Small intestine (tissue), 7 donors: ENCODE results near the gene RBP5. TPM values are rescaled to one million over a fixed set of nuclear protein-coding genes. Genes with fewer than 3 reads are reported as not detected.

Source experiments
- DNase-seq, 2 donors: peaks; one replicate each; pipeline versions ENCODE4 v3.0.0 to v3.0.0-alpha.2; 2013
- FAIRE-seq: peaks from 2 replicates; lab custom pipeline; 2012; peaks lifted over from hg19 to GRCh38; lab: Jason Lieb, UNC
- H3K27ac ChIP-seq, 3 donors: one replicate each; pipeline ENCODE4 v1.5.1; 2013; ENCODE audit warnings: low read length in 2 of 3, mild to moderate bottlenecking in 2 of 3, control low read depth in 1 of 3, inconsistent platforms in 1 of 3, low read depth in 1 of 3, moderate library complexity in 1 of 3
- H3K27me3 ChIP-seq, 3 donors: one replicate each; pipeline ENCODE4 v1.6.1; 2013; ENCODE audit warnings: low read length in 3 of 3, inconsistent platforms in 1 of 3; ENCODE audit not compliant: control insufficient read depth in 3 of 3, insufficient read depth in 3 of 3
- H3K36me3 ChIP-seq, 3 donors: one replicate each; pipeline ENCODE4 v1.6.1; 2013; ENCODE audit warnings: low read length in 3 of 3, inconsistent platforms in 1 of 3, low read depth in 1 of 3, mild to moderate bottlenecking in 1 of 3, moderate library complexity in 1 of 3; ENCODE audit not compliant: control insufficient read depth in 3 of 3, insufficient read depth in 2 of 3
- H3K4me1 ChIP-seq, 3 donors: one replicate each; pipeline ENCODE4 v1.6.1; 2013; ENCODE audit warnings: low read length in 2 of 3, inconsistent platforms in 1 of 3, low read depth in 1 of 3, mild to moderate bottlenecking in 1 of 3, moderate library complexity in 1 of 3; ENCODE audit not compliant: control insufficient read depth in 3 of 3, insufficient read depth in 2 of 3
- H3K4me3 ChIP-seq, 3 donors: one replicate each; pipeline ENCODE4 v1.5.1; 2013; ENCODE audit warnings: low read length in 3 of 3, control low read depth in 1 of 3, inconsistent platforms in 1 of 3, low read depth in 1 of 3, mild to moderate bottlenecking in 1 of 3, moderate library complexity in 1 of 3
- H3K9me3 ChIP-seq, 2 donors: one replicate each; pipeline ENCODE4 v1.6.1; 2013; ENCODE audit warnings: low read depth in 1 of 2, low read length in 1 of 2; ENCODE audit not compliant: control insufficient read depth in 2 of 2, insufficient read depth in 1 of 2
- WGBS, 3 donors: extraction: QIAGEN DNeasy Blood & Tissue Kit; methylation state at CpG; one replicate each; pipeline ENCODE4 v1.1.7; 2013; 5-methylcytosine and 5-hydroxymethylcytosine counted together
- polyA plus RNA-seq, 4 donors: library from polyadenylated mRNA; stranded (reverse) in 3 of 4; unstranded in 1 of 4; fragments of 200-250 nt in 3 of 4; fragments of 120-200 nt in 1 of 4; gene quantifications; one replicate each; pipeline versions ENCODE4 v1.2.1 to v1.2.3, GENCODE V29; 2013
- donor health status: healthy with polysubstance abuse.
- donor health status: control.
- donor health status: control.
- donor health status: Bipolar disorder and iron deficiency.
- donor health status: healthy.

RBP5 gene
- polyA plus RNA-seq, 4 donors: 0.67 to 19.0 (median 7.8) TPM

DNA sequence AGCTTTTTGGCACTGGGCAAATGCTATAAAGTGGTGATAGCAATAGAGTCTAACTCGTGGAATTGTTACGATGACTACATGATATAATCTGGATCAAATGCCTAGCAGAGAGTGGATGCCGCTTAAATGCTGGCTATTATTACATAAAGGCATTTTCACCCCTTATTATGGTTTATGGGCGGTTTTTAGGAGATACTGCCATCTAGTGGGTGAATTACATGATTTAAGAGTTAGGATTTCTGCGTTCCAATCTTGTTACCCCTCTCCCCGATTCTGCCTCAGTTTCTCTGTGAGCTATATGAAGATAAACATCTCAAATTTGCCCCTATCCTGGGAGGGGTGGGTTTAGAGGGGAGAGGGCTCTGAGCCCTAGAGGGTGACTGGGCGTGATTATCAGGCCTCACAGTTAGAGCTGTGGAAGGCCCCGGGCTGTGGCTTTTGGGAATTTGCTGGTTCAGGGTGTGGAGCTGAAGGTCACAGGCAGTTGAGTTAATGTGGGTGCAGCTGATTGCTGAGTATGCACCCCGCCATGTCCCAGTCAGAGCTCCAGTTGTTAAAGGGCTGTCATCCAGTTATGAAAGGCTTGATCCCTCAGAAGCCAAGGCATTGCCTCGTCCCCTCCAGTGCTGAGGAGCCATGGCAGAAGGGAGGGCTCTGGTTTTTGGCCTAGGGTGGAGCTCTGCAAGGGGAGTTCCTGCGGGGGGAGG is 15.9 kb upstream of the RBP5 start:
- Histone ChIP-seq H3K9me3 (no peaks in the 10 kb centered on the region), H3K4me1 (no peaks in the 10 kb centered on the region), H3K27me3 (no peaks in the 10 kb centered on the region), H3K27ac (no peak overlapping the region), H3K36me3 (peaks cover 0 to 67% (median 0%) of the 10 kb centered on the region in 3 donors), H3K4me3 (no peak overlapping the region)
- no peak for FAIRE-seq
- WGBS, 3 donors: 43 to 48% (median 45%) methylated on average over 11 of the region's 11 CpGs
- peak; percentile 32 to 44 for DNase-seq

DNA sequence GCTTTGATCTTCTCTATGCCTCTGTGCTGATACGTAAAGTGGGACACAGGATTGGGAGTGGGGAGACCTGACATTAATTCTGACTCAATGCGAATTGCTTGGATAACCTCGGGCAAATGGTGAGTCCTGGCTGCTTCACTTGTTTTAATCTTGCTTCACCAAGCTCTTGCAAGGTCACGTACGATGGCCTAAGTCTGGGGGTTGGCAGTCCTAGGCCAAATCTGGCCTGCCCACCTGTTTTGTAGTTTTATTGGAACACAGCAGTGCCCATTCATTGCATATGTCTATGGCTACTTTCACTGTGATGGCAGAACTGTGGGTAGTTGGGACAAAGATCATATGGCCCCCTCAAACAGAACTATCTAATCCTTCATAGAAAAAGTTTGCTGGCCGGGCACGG is 14.9 kb upstream of the RBP5 start:
- Histone ChIP-seq H3K4me1 (no peaks in the 10 kb centered on the region), H3K27ac (no peak overlapping the region), H3K27me3 (no peaks in the 10 kb centered on the region), H3K9me3 (no peaks in the 10 kb centered on the region), H3K36me3 (peaks cover 0 to 60% (median 0%) of the 10 kb centered on the region in 3 donors), H3K4me3 (no peak overlapping the region)
- DNase-seq (no peak), FAIRE-seq (no peak)
- 89 to 94% (median 91%) methylated on average over 7 of the region's 7 CpGs for WGBS, 3 donors

DNA sequence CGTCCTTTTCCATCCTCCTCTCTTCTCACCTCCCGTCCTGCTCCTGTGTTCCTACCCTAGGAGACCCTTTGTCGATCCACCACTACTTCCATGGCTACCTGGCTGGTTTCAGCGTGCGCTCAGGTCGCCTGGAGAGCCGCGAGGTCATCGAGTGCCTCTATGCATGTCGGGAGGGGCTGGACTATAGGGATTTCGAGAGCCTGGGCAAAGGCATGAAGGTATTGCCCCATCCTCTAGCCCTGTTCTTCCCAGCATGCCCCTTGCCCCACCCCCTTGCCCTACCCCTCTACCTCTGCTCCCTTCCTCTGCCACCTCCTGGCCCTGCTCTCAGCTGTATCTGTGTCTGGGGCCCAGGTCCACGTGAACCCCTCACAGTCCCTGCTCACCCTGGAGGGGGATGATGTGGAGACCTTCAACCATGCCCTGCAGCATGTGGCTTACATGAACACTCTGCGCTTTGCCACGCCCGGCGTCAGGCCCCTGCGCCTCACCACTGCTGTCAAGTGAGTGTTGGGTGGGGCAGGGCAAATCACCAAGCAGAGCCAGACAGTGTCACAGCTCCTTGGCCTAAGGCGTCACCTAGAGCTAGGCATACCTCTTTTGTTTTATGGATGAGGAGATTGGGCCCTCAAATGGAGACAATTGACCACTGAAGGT is 14.2 kb upstream of the RBP5 start:
- WGBS, 3 donors: 94% methylated on average over 18 of the region's 18 CpGs
- Histone ChIP-seq H3K27me3 (no peaks in the 10 kb centered on the region), H3K9me3 (no peaks in the 10 kb centered on the region), H3K27ac (no peak overlapping the region), H3K4me1 (no peaks in the 10 kb centered on the region), H3K4me3 (no peak overlapping the region), H3K36me3 (peaks cover 0 to 58% (median 0%) of the 10 kb centered on the region in 3 donors)
- no peak for DNase-seq
- FAIRE-seq: no peak

DNA sequence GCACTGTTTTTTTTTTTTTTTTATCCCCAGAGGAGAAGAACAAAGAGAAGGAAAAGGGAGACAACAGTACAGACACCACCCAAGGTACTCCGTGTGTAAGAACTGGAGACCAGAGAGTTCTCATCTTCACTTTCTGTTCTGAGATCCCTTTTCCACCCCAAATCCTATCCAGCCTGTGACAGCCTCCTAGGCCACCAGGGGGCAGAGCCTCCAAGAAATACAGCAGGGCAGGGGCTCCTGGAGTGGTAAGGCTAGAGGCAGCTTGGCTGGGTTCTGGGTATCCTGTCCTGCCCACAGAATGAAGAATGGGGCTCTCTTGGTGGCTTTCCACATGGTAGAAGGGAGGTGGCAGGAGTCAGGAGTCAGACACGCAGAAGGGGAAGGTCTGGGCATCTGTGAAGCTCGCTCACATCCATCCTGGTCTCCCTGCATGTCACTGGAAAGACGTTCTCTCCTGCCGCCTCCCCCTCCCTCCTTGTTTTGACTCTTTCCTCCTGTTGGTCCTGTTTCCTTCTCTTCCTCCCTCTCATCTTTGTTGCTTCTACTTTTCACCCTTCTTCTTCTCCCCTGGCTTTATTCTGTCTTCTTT is 13.5 kb upstream of the RBP5 start:
- no peak overlapping the region for H3K4me3 ChIP-seq
- peak; percentile 51 to 59 for DNase-seq
- no peak for FAIRE-seq
- H3K27ac ChIP-seq: no peak overlapping the region
- no peaks in the 10 kb centered on the region for H3K4me1 ChIP-seq
- 72 to 78% (median 74%) methylated on average over 5 of the region's 5 CpGs for WGBS, 3 donors
- H3K36me3 ChIP-seq: peaks cover 0 to 62% (median 0%) of the 10 kb centered on the region in 3 donors
- H3K27me3 ChIP-seq: no peaks in the 10 kb centered on the region
- H3K9me3 ChIP-seq: no peaks in the 10 kb centered on the region

DNA sequence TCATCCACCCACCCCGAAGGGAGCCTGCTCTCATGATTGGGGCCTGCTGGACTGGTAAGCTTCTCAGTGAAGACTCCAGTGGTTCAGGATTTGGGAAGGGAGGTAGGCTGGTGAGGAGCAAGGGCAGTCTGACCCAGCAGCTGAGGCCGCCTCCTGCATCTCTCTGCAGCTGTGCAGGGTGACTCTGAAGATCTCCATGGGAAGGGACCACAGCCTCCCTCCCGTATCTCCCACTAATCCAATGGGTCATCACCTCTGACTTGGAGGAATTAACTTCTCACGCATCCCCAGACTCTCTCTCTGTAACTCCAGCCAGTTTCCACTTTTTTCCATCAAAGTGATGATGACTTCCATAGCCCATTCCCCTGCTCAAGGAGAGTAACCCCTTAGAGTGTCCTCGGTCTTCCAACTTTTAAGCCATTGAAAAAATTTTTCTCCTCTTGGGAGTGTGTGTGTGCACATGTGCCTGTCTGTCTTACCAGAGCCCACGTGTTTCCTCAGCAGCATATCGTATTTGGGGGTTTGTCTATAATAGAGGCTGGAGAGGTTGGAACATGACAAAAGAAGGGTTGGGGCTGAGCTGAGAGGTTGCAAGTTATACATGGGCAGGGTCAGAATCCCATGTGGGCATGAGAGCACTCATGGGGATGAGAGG is 12.8 kb upstream of the RBP5 start:
- Histone ChIP-seq H3K36me3 (peaks cover 0 to 63% (median 0%) of the 10 kb centered on the region in 3 donors), H3K9me3 (no peaks in the 10 kb centered on the region), H3K27ac (no peak overlapping the region), H3K27me3 (no peaks in the 10 kb centered on the region), H3K4me1 (no peaks in the 10 kb centered on the region), H3K4me3 (no peak overlapping the region)
- FAIRE-seq: no peak
- 85 to 93% (median 88%) methylated on average over 7 of the region's 7 CpGs for WGBS, 3 donors
- no peak for DNase-seq

GRCh38 chr12:7139200-7139599 is 10.5 kb upstream of the RBP5 start:
- Histone ChIP-seq H3K4me3 (no peak overlapping the region), H3K36me3 (peaks cover 0 to 72% (median 3%) of the 10 kb centered on the region in 3 donors), H3K27me3 (no peaks in the 10 kb centered on the region), H3K4me1 (peaks cover 0 to 7% (median 0%) of the 10 kb centered on the region in 3 donors), H3K9me3 (no peaks in the 10 kb centered on the region), H3K27ac (no peak overlapping the region)
- DNase-seq (no peak), FAIRE-seq (no peak)
- 77 to 98% (median 96%) methylated on average over 2 of the region's 2 CpGs for WGBS, 3 donors

- H3K9me3 ChIP-seq: no peaks in the 10 kb centered on the region
- FAIRE-seq (no peak), DNase-seq (no peak)
- H3K36me3 ChIP-seq: peaks cover 0 to 73% (median 3%) of the 10 kb centered on the region in 3 donors
- H3K4me3 ChIP-seq: no peak overlapping the region
- 74 to 93% (median 89%) methylated on average over 4 of the region's 4 CpGs for WGBS, 3 donors
- H3K4me1 ChIP-seq: peaks cover 0 to 12% (median 0%) of the 10 kb centered on the region in 3 donors
- H3K27me3 ChIP-seq: no peaks in the 10 kb centered on the region
- no peak overlapping the region for H3K27ac ChIP-seq
These were observed 9.2 kb upstream of the RBP5 start for GRCh38 chr12:7137908-7138307.

GRCh38 chr12:7136676-7137075 is 8.0 kb upstream of the RBP5 start:
- 88 to 92% (median 91%) methylated on average over 3 of the region's 3 CpGs for WGBS, 3 donors
- no peaks in the 10 kb centered on the region for H3K27me3 ChIP-seq
- H3K36me3 ChIP-seq: peaks cover 0 to 65% (median 3%) of the 10 kb centered on the region in 3 donors
- no peaks in the 10 kb centered on the region for H3K9me3 ChIP-seq
- H3K4me1 ChIP-seq: peaks cover 0 to 13% (median 0%) of the 10 kb centered on the region in 3 donors
- no peak overlapping the region for H3K27ac ChIP-seq
- FAIRE-seq (no peak), DNase-seq (no peak)
- no peak overlapping the region for H3K4me3 ChIP-seq
